NCI-H1105 (cell line): ENCODE measurements around the gene SLC10A7.

Experiments used
- DNase-seq: peaks from one replicate; lab custom pipeline; 2025; lab: John Stamatoyannopoulos, UW

SLC10A7 gene

GRCh38 chr4:146521541-146522097, at the start of gene SLC10A7:
Gene SLC10A7, minus strand, starts transcription at chr4:146521940. Its CDS starts 223 bp downstream, at chr4:146521717.
- peak; percentile 24 for DNase-seq

GRCh38 chr4:146567396-146567795, 45.7 kb upstream of the SLC10A7 start:
- no peak for DNase-seq

GRCh38 chr4:146564492-146564891, 42.8 kb upstream of the SLC10A7 start:
- DNase-seq = no peak

GRCh38 chr4:146550161-146550560, 28.4 kb upstream of the SLC10A7 start:
- DNase-seq = no peak

- DNase-seq = no peak
Measured at GRCh38 chr4:146548443-146548842, 26.7 kb upstream of the SLC10A7 start.

GRCh38 chr4:146545102-146545501, 23.4 kb upstream of the SLC10A7 start:
- no peak for DNase-seq

- no peak for DNase-seq
Measured at GRCh38 chr4:146534178-146534577, 12.4 kb upstream of the SLC10A7 start.

- DNase-seq = no peak
Measured at GRCh38 chr4:146525754-146526153, 4.0 kb upstream of the SLC10A7 start.

- DNase-seq = no peak
Measured at GRCh38 chr4:146524663-146525062, 2.9 kb upstream of the SLC10A7 start.

GRCh38 chr4:146522869-146523205, 1.1 kb upstream of the SLC10A7 start:
- DNase-seq = no peak

GRCh38 chr4:146522098-146522868, 543 bp upstream of the SLC10A7 start:
- DNase-seq = peak; percentile 55

GRCh38 chr4:146520896-146521540, 722 bp downstream of the SLC10A7 start:
- DNase-seq = no peak

GRCh38 chr4:146514651-146515357, 6.9 kb downstream of the SLC10A7 start:
- no peak for DNase-seq

GRCh38 chr4:146513548-146513947, 8.2 kb downstream of the SLC10A7 start:
- DNase-seq = no peak

GRCh38 chr4:146511381-146511780, 10.4 kb downstream of the SLC10A7 start:
- DNase-seq = no peak

- no peak for DNase-seq
Measured at GRCh38 chr4:146510942-146511341, 10.8 kb downstream of the SLC10A7 start.

- no peak for DNase-seq
Measured at GRCh38 chr4:146508229-146508939, 13.4 kb downstream of the SLC10A7 start.

GRCh38 chr4:146507632-146508031, 14.1 kb downstream of the SLC10A7 start:
- DNase-seq = no peak

- DNase-seq = no peak
Measured at GRCh38 chr4:146506272-146506671, 15.5 kb downstream of the SLC10A7 start.

GRCh38 chr4:146500216-146500615, 21.5 kb downstream of the SLC10A7 start:
- no peak for DNase-seq

GRCh38 chr4:146498291-146498690, 23.4 kb downstream of the SLC10A7 start:
- no peak for DNase-seq

GRCh38 chr4:146495269-146495668, 26.5 kb downstream of the SLC10A7 start:
- DNase-seq = no peak
